Liver (tissue), 9 donors: ENCODE results near the gene CACNA1C. TPM values are rescaled to one million over a fixed set of nuclear protein-coding genes. Genes with fewer than 3 reads are reported as not detected.

Experiments
- DNase-seq: peaks from one replicate; pipeline ENCODE4 v3.0.0-alpha.2; 2017; ENCODE audit warnings: low spot score
- H3K27ac ChIP-seq, 2 donors: one replicate each; pipeline ENCODE4 v1.7.0; 2013; ENCODE audit warnings: inconsistent platforms in 2 of 2, low read length in 2 of 2, control low read depth in 1 of 2, low read depth in 1 of 2, mild to moderate bottlenecking in 1 of 2
- H3K27me3 ChIP-seq, 4 donors: one replicate each; pipeline versions ENCODE4 v1.6.1 to v1.7.0; 2013; ENCODE audit warnings: low read length in 3 of 4, inconsistent platforms in 1 of 4, mild to moderate bottlenecking in 1 of 4, moderate library complexity in 1 of 4; ENCODE audit not compliant: control insufficient read depth in 4 of 4, insufficient read depth in 4 of 4
- H3K36me3 ChIP-seq, 4 donors: one replicate each; pipeline versions ENCODE4 v1.6.1 to v1.7.0; 2013; ENCODE audit warnings: low read length in 3 of 4, mild to moderate bottlenecking in 3 of 4, low read depth in 1 of 4, moderate library complexity in 1 of 4; ENCODE audit not compliant: control insufficient read depth in 4 of 4, insufficient read depth in 3 of 4
- H3K4me1 ChIP-seq, 4 donors: one replicate each; pipeline versions ENCODE4 v1.6.1 to v1.7.0; 2013; ENCODE audit warnings: low read length in 3 of 4, mild to moderate bottlenecking in 3 of 4, moderate library complexity in 1 of 4; ENCODE audit not compliant: control insufficient read depth in 4 of 4, insufficient read depth in 4 of 4
- H3K4me3 ChIP-seq, 3 donors: one replicate each; pipeline versions ENCODE4 v1.6.1 to v1.7.0; 2013; ENCODE audit warnings: low read length in 3 of 3, control low read depth in 1 of 3, low read depth in 1 of 3, mild to moderate bottlenecking in 1 of 3
- H3K9ac ChIP-seq, 2 donors: one replicate each; pipeline ENCODE4 v1.7.0; 2013; ENCODE audit warnings: low read length in 2 of 2, mild to moderate bottlenecking in 2 of 2, moderate library complexity in 2 of 2, control low read depth in 1 of 2, low read depth in 1 of 2
- H3K9me3 ChIP-seq, 4 donors: one replicate each; pipeline versions ENCODE4 v1.6.1 to v1.7.0; 2013; ENCODE audit warnings: low read length in 3 of 4; ENCODE audit not compliant: control insufficient read depth in 4 of 4
- EGR1 ChIP-seq, 2 donors: IDR thresholded peaks; 2 replicates each; pipeline ENCODE4 v1.6.1; 2016 to 2018; ENCODE audit warnings: antibody characterized with exemption in 2 of 2, low read depth in 2 of 2
- FOXA1 ChIP-seq: IDR thresholded peaks from 2 replicates; pipeline ENCODE4 v1.6.1; 2016; ENCODE audit warnings: antibody characterized with exemption
- FOXA2 ChIP-seq: IDR thresholded peaks from 2 replicates; pipeline ENCODE4 v1.6.1; 2016; ENCODE audit warnings: antibody characterized with exemption
- GABPA ChIP-seq, 2 donors: IDR thresholded peaks in 1 of 2; conservative IDR thresholded peaks in 1 of 2; 2 replicates each; pipeline ENCODE4 v1.6.1; 2016; ENCODE audit warnings: antibody characterized with exemption in 2 of 2, mild to moderate bottlenecking in 1 of 2, moderate library complexity in 1 of 2
- HNF4A ChIP-seq, 2 donors: conservative IDR thresholded peaks; 2 replicates each; pipeline ENCODE4 v1.6.1; 2016; ENCODE audit warnings: antibody characterized with exemption in 2 of 2, mild to moderate bottlenecking in 2 of 2
- HNF4G ChIP-seq: IDR thresholded peaks from 2 replicates; pipeline ENCODE4 v1.6.1; 2016; ENCODE audit warnings: antibody characterized with exemption
- JUND ChIP-seq, 2 donors: IDR thresholded peaks; 2 replicates each; pipeline ENCODE4 v1.6.1; 2016; ENCODE audit warnings: antibody characterized with exemption in 2 of 2
- NR2F2 ChIP-seq: IDR thresholded peaks from 2 replicates; pipeline ENCODE4 v1.6.1; 2016; ENCODE audit warnings: antibody characterized with exemption
- RAD21 ChIP-seq, 2 donors: IDR thresholded peaks; 2 replicates each; pipeline ENCODE4 v1.6.1; 2016; ENCODE audit warnings: antibody characterized with exemption in 2 of 2, mild to moderate bottlenecking in 2 of 2
- RXRA ChIP-seq, 2 donors: IDR thresholded peaks; 2 replicates each; pipeline ENCODE4 v1.6.1; 2017 to 2018; ENCODE audit warnings: antibody characterized with exemption in 2 of 2, mild to moderate bottlenecking in 1 of 2
- SP1 ChIP-seq: IDR thresholded peaks from 2 replicates; pipeline ENCODE4 v1.6.1; 2018; ENCODE audit warnings: antibody characterized with exemption, mild to moderate bottlenecking
- YY1 ChIP-seq: IDR thresholded peaks from 2 replicates; pipeline ENCODE4 v1.6.1; 2016; ENCODE audit warnings: antibody characterized with exemption, mild to moderate bottlenecking
- WGBS: extraction: QIAGEN DNeasy Blood & Tissue Kit; methylation state at CpG from one replicate; pipeline ENCODE4 v1.1.7; 2013; 5-methylcytosine and 5-hydroxymethylcytosine counted together
- polyA plus RNA-seq, 2 donors: library from polyadenylated mRNA; stranded (reverse) in 1 of 2; unstranded in 1 of 2; fragments of 200-250 nt in 1 of 2; fragments of >200 nt in 1 of 2; fragmentation: Nextera tagmentation in 1 of 2; extraction: Ambion mirVana in 1 of 2; gene quantifications; one replicate each; pipeline versions ENCODE4 v1.2.1 to v1.2.3, GENCODE V29; 2013 to 2015
- total RNA-seq, 2 donors: library from RNA; depleted of rRNA; stranded (reverse); fragments of >200 nt; gene quantifications; one replicate each; pipeline ENCODE4 v1.2.3, GENCODE V29; 2014
- TF ChIP-seq, protein P1 (sequence below): IDR thresholded peaks from 2 replicates; pipeline ENCODE4 v1.6.1; 2016; ENCODE audit warnings: antibody characterized with exemption
- TF ChIP-seq, protein P2 (sequence below): IDR thresholded peaks from 2 replicates; pipeline ENCODE4 v1.6.1; 2016; ENCODE audit warnings: antibody characterized with exemption, mild to moderate bottlenecking
- TF ChIP-seq, protein P3 (sequence below): IDR thresholded peaks from 2 replicates; pipeline ENCODE4 v1.6.1; 2016; ENCODE audit warnings: antibody characterized with exemption
- TF ChIP-seq, protein P4 (sequence below): IDR thresholded peaks from 2 replicates; pipeline ENCODE4 v1.6.1; 2016; ENCODE audit warnings: antibody characterized with exemption
- TF ChIP-seq, protein P5 (sequence below): fragments of 150-350 bp; IDR thresholded peaks from 2 replicates; pipeline ENCODE4 v1.5.1; 2017; ENCODE audit warnings: improper control_type of control experiment, low read depth, low read length; ENCODE audit not compliant: missing input control
- donor health status: healthy.
- donor health status: healthy.
- donor health status: healthy.
- donor health status: healthy.
- donor health status: healthy.

CACNA1C gene
- total and polyA plus RNA-seq, 4 donors = 0.23 to 1.9 (median 0.41) TPM

DNA sequence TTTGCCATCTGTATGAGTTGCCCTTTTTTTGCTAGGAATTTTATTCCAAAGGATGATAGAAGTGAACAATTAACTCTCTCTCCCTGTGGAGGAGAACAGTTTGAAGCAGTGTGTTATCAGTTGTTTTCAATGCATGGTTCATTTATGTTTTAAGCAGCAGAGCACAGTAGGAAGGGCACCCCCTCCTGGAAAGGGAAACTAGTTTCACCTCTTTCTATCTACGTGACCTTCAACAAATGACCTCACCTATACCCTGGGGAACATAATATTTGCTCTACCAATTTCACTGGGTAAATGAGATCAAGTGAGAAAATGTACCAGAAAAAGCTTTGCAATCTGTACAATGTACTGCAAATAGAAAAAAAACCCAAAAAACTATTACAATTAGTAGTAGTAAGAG lies 43.2 kb upstream of the CACNA1C start:
- no peak overlapping the region for H3K9ac ChIP-seq
- H3K4me3 ChIP-seq = no peak overlapping the region
- no peak overlapping the region for H3K27ac ChIP-seq
- H3K9me3 ChIP-seq = no peaks in the 10 kb centered on the region
- TF ChIP-seq, protein P1, sequence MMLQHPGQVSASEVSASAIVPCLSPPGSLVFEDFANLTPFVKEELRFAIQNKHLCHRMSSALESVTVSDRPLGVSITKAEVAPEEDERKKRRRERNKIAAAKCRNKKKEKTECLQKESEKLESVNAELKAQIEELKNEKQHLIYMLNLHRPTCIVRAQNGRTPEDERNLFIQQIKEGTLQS = no peak
- no peak for TF ChIP-seq SP1
- TF ChIP-seq HNF4A (conservative IDR thresholded peaks at IDR 0.05) = no peak
- no peak for TF ChIP-seq RAD21 (IDR thresholded peaks at IDR 0.05)
- TF ChIP-seq EGR1 (IDR thresholded peaks at IDR 0.05; ENCODE audit: low read depth in 2 of 2) = no peak
- TF ChIP-seq FOXA2 = no peak
- TF ChIP-seq, protein P2, sequence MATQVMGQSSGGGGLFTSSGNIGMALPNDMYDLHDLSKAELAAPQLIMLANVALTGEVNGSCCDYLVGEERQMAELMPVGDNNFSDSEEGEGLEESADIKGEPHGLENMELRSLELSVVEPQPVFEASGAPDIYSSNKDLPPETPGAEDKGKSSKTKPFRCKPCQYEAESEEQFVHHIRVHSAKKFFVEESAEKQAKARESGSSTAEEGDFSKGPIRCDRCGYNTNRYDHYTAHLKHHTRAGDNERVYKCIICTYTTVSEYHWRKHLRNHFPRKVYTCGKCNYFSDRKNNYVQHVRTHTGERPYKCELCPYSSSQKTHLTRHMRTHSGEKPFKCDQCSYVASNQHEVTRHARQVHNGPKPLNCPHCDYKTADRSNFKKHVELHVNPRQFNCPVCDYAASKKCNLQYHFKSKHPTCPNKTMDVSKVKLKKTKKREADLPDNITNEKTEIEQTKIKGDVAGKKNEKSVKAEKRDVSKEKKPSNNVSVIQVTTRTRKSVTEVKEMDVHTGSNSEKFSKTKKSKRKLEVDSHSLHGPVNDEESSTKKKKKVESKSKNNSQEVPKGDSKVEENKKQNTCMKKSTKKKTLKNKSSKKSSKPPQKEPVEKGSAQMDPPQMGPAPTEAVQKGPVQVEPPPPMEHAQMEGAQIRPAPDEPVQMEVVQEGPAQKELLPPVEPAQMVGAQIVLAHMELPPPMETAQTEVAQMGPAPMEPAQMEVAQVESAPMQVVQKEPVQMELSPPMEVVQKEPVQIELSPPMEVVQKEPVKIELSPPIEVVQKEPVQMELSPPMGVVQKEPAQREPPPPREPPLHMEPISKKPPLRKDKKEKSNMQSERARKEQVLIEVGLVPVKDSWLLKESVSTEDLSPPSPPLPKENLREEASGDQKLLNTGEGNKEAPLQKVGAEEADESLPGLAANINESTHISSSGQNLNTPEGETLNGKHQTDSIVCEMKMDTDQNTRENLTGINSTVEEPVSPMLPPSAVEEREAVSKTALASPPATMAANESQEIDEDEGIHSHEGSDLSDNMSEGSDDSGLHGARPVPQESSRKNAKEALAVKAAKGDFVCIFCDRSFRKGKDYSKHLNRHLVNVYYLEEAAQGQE = no peak
- TF ChIP-seq NR2F2 = no peak
- TF ChIP-seq HNF4G = no peak
- TF ChIP-seq, protein P3, sequence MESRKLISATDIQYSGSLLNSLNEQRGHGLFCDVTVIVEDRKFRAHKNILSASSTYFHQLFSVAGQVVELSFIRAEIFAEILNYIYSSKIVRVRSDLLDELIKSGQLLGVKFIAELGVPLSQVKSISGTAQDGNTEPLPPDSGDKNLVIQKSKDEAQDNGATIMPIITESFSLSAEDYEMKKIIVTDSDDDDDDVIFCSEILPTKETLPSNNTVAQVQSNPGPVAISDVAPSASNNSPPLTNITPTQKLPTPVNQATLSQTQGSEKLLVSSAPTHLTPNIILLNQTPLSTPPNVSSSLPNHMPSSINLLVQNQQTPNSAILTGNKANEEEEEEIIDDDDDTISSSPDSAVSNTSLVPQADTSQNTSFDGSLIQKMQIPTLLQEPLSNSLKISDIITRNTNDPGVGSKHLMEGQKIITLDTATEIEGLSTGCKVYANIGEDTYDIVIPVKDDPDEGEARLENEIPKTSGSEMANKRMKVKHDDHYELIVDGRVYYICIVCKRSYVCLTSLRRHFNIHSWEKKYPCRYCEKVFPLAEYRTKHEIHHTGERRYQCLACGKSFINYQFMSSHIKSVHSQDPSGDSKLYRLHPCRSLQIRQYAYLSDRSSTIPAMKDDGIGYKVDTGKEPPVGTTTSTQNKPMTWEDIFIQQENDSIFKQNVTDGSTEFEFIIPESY = no peak
- TF ChIP-seq GABPA (IDR thresholded peaks at IDR 0.05 in 1 of 2, conservative IDR thresholded peaks at IDR 0.05 in 1 of 2) = no peak
- no peak for TF ChIP-seq FOXA1
- TF ChIP-seq, protein P4, sequence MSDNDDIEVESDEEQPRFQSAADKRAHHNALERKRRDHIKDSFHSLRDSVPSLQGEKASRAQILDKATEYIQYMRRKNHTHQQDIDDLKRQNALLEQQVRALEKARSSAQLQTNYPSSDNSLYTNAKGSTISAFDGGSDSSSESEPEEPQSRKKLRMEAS = no peak
- TF ChIP-seq RXRA (IDR thresholded peaks at IDR 0.05) = no peak
- no peak for TF ChIP-seq JUND (IDR thresholded peaks at IDR 0.05)
- no peak for DNase-seq
- H3K27me3 ChIP-seq = no peaks in the 10 kb centered on the region
- H3K36me3 ChIP-seq = no peaks in the 10 kb centered on the region
- 33% methylated on average over 1 of the region's 1 CpG for WGBS
- peaks cover 7 to 38% (median 30%) of the 10 kb centered on the region in 4 donors for H3K4me1 ChIP-seq

- H3K9me3 ChIP-seq = no peaks in the 10 kb centered on the region
- H3K9ac ChIP-seq = no peak overlapping the region
- H3K27me3 ChIP-seq = no peaks in the 10 kb centered on the region
- peak overlapping the region; percentile 62 to 65 for H3K27ac ChIP-seq
- no peaks in the 10 kb centered on the region for H3K36me3 ChIP-seq
- peaks cover 7 to 38% (median 28%) of the 10 kb centered on the region in 4 donors for H3K4me1 ChIP-seq
- no peak for DNase-seq
- H3K4me3 ChIP-seq = no peak overlapping the region
- WGBS = 49% methylated on average over 7 of the region's 7 CpGs
- TF ChIP-seq GABPA (IDR thresholded peaks at IDR 0.05 in 1 of 2, conservative IDR thresholded peaks at IDR 0.05 in 1 of 2) = peak in 1 of 2 donors; percentile 48
- peak; percentile 55 to 73 for TF ChIP-seq HNF4A (conservative IDR thresholded peaks at IDR 0.05)
- TF ChIP-seq, protein P3 = peak; percentile 56
- peak; percentile 52 to 73 for TF ChIP-seq RXRA (IDR thresholded peaks at IDR 0.05)
- TF ChIP-seq, protein P5, sequence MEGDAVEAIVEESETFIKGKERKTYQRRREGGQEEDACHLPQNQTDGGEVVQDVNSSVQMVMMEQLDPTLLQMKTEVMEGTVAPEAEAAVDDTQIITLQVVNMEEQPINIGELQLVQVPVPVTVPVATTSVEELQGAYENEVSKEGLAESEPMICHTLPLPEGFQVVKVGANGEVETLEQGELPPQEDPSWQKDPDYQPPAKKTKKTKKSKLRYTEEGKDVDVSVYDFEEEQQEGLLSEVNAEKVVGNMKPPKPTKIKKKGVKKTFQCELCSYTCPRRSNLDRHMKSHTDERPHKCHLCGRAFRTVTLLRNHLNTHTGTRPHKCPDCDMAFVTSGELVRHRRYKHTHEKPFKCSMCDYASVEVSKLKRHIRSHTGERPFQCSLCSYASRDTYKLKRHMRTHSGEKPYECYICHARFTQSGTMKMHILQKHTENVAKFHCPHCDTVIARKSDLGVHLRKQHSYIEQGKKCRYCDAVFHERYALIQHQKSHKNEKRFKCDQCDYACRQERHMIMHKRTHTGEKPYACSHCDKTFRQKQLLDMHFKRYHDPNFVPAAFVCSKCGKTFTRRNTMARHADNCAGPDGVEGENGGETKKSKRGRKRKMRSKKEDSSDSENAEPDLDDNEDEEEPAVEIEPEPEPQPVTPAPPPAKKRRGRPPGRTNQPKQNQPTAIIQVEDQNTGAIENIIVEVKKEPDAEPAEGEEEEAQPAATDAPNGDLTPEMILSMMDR = no peak
- TF ChIP-seq NR2F2 = no peak
- TF ChIP-seq JUND (IDR thresholded peaks at IDR 0.05) = peak in 1 of 2 donors; percentile 39
- TF ChIP-seq HNF4G = no peak
- TF ChIP-seq SP1 = peak; percentile 59
- TF ChIP-seq, protein P4 = peak; percentile 48
- TF ChIP-seq FOXA2 = peak; percentile 50
- TF ChIP-seq EGR1 (IDR thresholded peaks at IDR 0.05; ENCODE audit: low read depth in 2 of 2) = no peak
- TF ChIP-seq YY1 = peak; percentile 92
Measured at GRCh38 chr12:2011643-2012607, 40.9 kb upstream of the CACNA1C start.
